ENCODE data around the gene SV2B.

Gene SV2B

DNA sequence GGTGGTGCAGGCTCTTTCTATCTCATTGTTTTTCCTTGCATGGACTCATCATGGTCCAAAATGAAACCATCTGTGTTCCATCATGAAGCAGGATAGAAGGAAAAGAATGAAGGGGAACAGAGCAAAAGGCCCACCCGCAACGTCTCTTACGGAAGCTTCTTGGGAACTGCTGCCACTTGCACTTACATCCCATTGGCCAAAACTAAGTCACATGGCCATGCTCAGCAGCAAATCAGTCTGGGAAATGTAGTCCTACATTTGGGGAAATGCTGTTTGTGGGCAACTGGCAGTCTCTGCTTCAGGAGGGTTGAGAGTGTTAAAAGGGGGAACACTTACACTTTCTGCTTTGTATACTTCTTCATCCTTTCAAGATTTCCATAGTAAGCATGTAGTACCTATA, 191.6 kb downstream of the SV2B start:
- TF ChIP-seq, protein P1, sequence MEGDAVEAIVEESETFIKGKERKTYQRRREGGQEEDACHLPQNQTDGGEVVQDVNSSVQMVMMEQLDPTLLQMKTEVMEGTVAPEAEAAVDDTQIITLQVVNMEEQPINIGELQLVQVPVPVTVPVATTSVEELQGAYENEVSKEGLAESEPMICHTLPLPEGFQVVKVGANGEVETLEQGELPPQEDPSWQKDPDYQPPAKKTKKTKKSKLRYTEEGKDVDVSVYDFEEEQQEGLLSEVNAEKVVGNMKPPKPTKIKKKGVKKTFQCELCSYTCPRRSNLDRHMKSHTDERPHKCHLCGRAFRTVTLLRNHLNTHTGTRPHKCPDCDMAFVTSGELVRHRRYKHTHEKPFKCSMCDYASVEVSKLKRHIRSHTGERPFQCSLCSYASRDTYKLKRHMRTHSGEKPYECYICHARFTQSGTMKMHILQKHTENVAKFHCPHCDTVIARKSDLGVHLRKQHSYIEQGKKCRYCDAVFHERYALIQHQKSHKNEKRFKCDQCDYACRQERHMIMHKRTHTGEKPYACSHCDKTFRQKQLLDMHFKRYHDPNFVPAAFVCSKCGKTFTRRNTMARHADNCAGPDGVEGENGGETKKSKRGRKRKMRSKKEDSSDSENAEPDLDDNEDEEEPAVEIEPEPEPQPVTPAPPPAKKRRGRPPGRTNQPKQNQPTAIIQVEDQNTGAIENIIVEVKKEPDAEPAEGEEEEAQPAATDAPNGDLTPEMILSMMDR (IDR thresholded peaks at IDR 0.05; ENCODE audit: low read depth, low read length), result no peak
- H3K4me3 ChIP-seq (ENCODE audit: low read depth, low read length), result no peak overlapping the region

DNA sequence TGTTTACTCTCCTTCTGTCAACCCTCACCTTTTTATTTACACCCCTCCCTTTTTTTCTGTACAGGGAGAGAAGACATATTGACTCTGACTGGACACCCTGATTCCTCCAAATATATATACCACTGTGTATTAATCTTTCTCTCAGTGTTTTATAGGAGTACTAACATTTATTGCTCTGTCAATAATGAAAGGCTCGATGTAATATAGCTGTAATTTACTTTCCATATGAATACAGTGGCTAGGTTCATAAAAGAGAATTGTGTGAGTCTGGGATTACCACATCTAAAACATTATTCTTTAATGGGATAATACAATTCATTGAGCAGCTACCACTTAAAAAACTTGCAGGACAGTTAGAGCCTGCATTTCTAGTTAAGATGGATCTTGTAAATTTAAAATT, 194.3 kb downstream of the SV2B start:
- TF ChIP-seq, protein P1 (IDR thresholded peaks at IDR 0.05; ENCODE audit: low read depth, low read length), result no peak
- H3K4me3 ChIP-seq (ENCODE audit: low read depth, low read length), result no peak overlapping the region

- TF ChIP-seq, protein P1 (IDR thresholded peaks at IDR 0.05; ENCODE audit: low read depth, low read length), result no peak
These were observed 194.7 kb downstream of the SV2B start for GRCh38 chr15:91294795-91295194.

GRCh38 chr15:91298101-91298500, 198.0 kb downstream of the SV2B start:
- no peak overlapping the region for H3K4me3 ChIP-seq (ENCODE audit: low read depth, low read length)
- TF ChIP-seq, protein P1 (IDR thresholded peaks at IDR 0.05; ENCODE audit: low read depth, low read length), result no peak

More at GRCh38 chr15:91294795-91295194, 194.7 kb downstream of the SV2B start:
- no peak overlapping the region for H3K4me3 ChIP-seq (ENCODE audit: low read depth, low read length)

GRCh38 chr15:91302588-91303439, 202.8 kb downstream of the SV2B start:
- TF ChIP-seq, protein P1 (IDR thresholded peaks at IDR 0.05; ENCODE audit: low read depth, low read length), result peak; percentile 49
- no peak overlapping the region for H3K4me3 ChIP-seq (ENCODE audit: low read depth, low read length)

GRCh38 chr15:91304210-91304609, 204.2 kb downstream of the SV2B start:
- no peak overlapping the region for H3K4me3 ChIP-seq (ENCODE audit: low read depth, low read length)
- TF ChIP-seq, protein P1 (IDR thresholded peaks at IDR 0.05; ENCODE audit: low read depth, low read length), result no peak

DNA sequence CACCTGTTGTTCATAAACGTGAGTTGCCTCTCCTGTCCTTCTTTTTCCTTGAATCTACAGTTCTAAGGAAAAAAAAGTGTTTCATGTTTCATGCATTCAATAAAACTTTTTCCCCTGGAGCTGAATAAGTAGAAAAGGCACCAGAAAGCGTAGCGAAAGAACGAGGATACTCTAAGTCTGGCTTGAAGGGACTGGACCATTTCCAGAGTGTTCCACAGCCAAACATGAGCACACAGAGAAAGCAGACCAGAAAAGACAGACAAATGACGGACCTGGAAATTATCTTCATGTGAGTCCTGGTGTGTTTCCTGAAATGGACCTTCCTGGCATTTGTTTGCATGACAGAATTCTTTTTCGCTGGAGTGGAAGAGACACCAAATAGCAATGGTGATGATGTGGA, 204.7 kb downstream of the SV2B start:
- TF ChIP-seq, protein P1 (IDR thresholded peaks at IDR 0.05; ENCODE audit: low read depth, low read length), result no peak
- no peak overlapping the region for H3K4me3 ChIP-seq (ENCODE audit: low read depth, low read length)

Data from WI38 (cell line).